ENCODE results near the gene PIP5K1A. TPM values are rescaled to one million over a fixed set of nuclear protein-coding genes. Genes with fewer than 3 reads are reported as not detected.
"Not testable (repeated sequence)": the region's sequence is repeated elsewhere in the genome, so short reads cannot be mapped to it uniquely, and the experiment has no call there.

Gene PIP5K1A
- total RNA-seq, 1 donor from 2014 or later = 28.5 TPM

GRCh38 chr1:151193304-151193703, 5.0 kb upstream of the PIP5K1A start:
- H3K27ac ChIP-seq (replicated peaks) = no peak overlapping the region
- no peak overlapping the region for H3K4me3 ChIP-seq
- peaks cover 41% of the 10 kb centered on the region for H3K4me1 ChIP-seq
- no peak for DNase-seq
- no peaks in the 10 kb centered on the region for H3K27me3 ChIP-seq (ENCODE audit: low read depth)
- H3K36me3 ChIP-seq = no peaks in the 10 kb centered on the region
- intact Hi-C loops (cut with micrococcal nuclease) = no loop called here
- no peaks in the 10 kb centered on the region for H3K9me3 ChIP-seq (replicated peaks)
- TF ChIP-seq, protein P1, sequence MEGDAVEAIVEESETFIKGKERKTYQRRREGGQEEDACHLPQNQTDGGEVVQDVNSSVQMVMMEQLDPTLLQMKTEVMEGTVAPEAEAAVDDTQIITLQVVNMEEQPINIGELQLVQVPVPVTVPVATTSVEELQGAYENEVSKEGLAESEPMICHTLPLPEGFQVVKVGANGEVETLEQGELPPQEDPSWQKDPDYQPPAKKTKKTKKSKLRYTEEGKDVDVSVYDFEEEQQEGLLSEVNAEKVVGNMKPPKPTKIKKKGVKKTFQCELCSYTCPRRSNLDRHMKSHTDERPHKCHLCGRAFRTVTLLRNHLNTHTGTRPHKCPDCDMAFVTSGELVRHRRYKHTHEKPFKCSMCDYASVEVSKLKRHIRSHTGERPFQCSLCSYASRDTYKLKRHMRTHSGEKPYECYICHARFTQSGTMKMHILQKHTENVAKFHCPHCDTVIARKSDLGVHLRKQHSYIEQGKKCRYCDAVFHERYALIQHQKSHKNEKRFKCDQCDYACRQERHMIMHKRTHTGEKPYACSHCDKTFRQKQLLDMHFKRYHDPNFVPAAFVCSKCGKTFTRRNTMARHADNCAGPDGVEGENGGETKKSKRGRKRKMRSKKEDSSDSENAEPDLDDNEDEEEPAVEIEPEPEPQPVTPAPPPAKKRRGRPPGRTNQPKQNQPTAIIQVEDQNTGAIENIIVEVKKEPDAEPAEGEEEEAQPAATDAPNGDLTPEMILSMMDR (IDR thresholded peaks at IDR 0.05; ENCODE audit: borderline replicate concordance) = no peak

DNA sequence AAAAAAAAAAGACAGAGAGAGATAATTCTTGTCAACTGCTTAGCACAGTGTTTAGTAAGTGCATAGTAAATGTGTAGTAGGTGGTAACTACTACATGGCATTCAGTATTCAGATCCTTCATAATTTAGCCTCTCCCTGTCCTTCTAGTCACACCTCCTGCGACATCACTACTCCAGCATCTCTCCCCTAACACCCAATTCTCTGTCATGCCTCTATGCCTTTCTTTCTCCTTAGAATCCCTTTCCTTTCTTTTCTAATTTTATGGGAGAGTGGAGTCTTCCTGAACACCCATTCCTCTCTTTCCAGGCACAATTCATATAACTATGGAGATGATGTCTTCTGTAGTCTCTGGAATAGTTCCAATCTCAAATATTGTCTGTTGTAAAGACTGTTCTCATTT, 4.5 kb upstream of the PIP5K1A start:
- Histone ChIP-seq H3K36me3 (no peaks in the 10 kb centered on the region), H3K27me3 (ENCODE audit: low read depth) (no peaks in the 10 kb centered on the region), H3K27ac (replicated peaks) (no peak overlapping the region), H3K4me3 (no peak overlapping the region), H3K4me1 (peaks cover 40% of the 10 kb centered on the region), H3K9me3 (replicated peaks) (no peaks in the 10 kb centered on the region)
- intact Hi-C loops (cut with micrococcal nuclease) = no loop called here
- no peak for DNase-seq
- TF ChIP-seq, protein P1 (IDR thresholded peaks at IDR 0.05; ENCODE audit: borderline replicate concordance) = no peak

GRCh38 chr1:151194894-151195594, 3.3 kb upstream of the PIP5K1A start:
- H3K27me3 ChIP-seq (ENCODE audit: low read depth); intact Hi-C loops (cut with micrococcal nuclease); H3K36me3 ChIP-seq; H3K9me3 ChIP-seq (replicated peaks): not testable (repeated sequence)
- DNase-seq = peak; percentile 27
- peak overlapping the region; percentile 61 for H3K27ac ChIP-seq (replicated peaks)
- peak overlapping the region; percentile 39 for H3K4me3 ChIP-seq
- peaks cover 41% of the 10 kb centered on the region for H3K4me1 ChIP-seq

DNA sequence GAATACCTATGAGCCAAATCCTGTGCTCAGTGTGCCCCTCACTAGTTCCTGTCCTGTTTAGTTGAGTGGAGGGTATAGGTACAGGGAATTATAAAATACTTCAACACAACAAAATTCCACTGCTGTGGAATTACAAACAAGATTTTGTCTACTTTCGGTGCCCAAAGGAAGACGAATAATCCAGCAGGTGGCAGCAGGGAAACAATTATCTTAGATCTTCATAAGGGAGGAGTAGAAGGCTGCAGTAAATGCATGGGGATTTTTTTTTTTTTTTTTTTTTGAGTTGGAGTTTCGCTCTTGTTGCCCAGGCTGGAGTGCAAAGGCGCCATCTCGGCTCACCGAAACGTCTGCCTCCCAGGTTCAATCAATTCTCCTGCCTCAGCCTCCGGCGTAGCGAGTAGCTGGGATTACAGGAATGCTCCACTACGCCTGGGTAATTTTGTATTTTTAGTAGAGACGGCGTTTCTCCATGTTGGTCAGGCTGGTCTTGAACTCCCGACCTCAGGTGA, 2.0 kb upstream of the PIP5K1A start:
- TF ChIP-seq, protein P1 (IDR thresholded peaks at IDR 0.05; ENCODE audit: borderline replicate concordance) = peak; percentile 68
- Histone ChIP-seq H3K36me3 (no peaks in the 10 kb centered on the region), H3K9me3 (replicated peaks) (no peaks in the 10 kb centered on the region), H3K27ac (replicated peaks) (peak overlapping the region; percentile 61), H3K4me1 (peaks cover 47% of the 10 kb centered on the region), H3K27me3 (ENCODE audit: low read depth) (no peaks in the 10 kb centered on the region), H3K4me3 (peak overlapping the region; percentile 39)
- intact Hi-C loops (cut with micrococcal nuclease) = no loop called here
- DNase-seq = peak; percentile 20

GRCh38 chr1:151197863-151198253, 494 bp upstream of the PIP5K1A start:
- H3K9me3 ChIP-seq (replicated peaks) = no peaks in the 10 kb centered on the region
- peak overlapping the region; percentile 91 for H3K27ac ChIP-seq (replicated peaks)
- H3K27me3 ChIP-seq (ENCODE audit: low read depth) = no peaks in the 10 kb centered on the region
- peaks cover 62% of the 10 kb centered on the region for H3K4me1 ChIP-seq
- peak overlapping the region; percentile 88 for H3K4me3 ChIP-seq
- TF ChIP-seq, protein P1 (IDR thresholded peaks at IDR 0.05; ENCODE audit: borderline replicate concordance) = no peak
- intact Hi-C loops (cut with micrococcal nuclease) = no loop called here
- H3K36me3 ChIP-seq = peaks cover 8% of the 10 kb centered on the region
- DNase-seq = no peak

GRCh38 chr1:151199873-151200581, 1.7 kb downstream of the PIP5K1A start:
- intact Hi-C loops (cut with micrococcal nuclease) = no loop called here
- peak overlapping the region; percentile 91 for H3K27ac ChIP-seq (replicated peaks)
- peaks cover 83% of the 10 kb centered on the region for H3K4me1 ChIP-seq
- no peak for DNase-seq
- peak overlapping the region; percentile 88 for H3K4me3 ChIP-seq
- H3K27me3 ChIP-seq (ENCODE audit: low read depth) = no peaks in the 10 kb centered on the region
- peaks cover 16% of the 10 kb centered on the region for H3K36me3 ChIP-seq
- H3K9me3 ChIP-seq (replicated peaks) = no peaks in the 10 kb centered on the region
- TF ChIP-seq, protein P1 (IDR thresholded peaks at IDR 0.05; ENCODE audit: borderline replicate concordance) = no peak

DNA sequence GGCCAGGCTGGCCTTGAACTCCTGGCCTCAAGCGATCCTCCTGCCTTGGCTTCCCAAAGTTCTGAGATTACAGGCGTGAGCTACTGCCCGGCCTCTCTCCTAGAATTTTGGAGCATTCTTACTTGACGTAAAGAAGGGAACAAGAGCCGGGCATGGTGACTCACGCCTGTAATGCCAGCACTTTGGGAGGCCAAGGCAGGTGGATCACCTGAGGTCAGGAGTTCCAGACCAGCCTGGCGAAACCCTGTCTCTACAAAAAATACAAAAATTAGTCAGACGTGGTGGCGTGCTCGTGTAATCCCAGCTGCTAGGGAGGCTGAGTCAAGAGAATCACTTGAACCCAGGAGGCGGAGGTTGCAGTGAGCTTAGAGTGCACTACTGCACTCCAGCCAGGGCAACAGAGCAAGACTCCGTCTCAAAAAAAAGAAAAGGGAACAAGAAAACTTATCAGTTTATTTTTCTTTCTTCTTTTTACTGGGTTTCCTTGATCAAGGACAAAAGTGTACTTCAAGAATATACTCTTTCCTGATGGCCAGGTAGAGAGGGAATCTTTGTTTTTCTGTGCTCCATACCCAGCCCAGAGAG, 7.1 kb downstream of the PIP5K1A start:
- H3K4me3 ChIP-seq; H3K9me3 ChIP-seq (replicated peaks); intact Hi-C loops (cut with micrococcal nuclease); H3K27ac ChIP-seq (replicated peaks); H3K27me3 ChIP-seq (ENCODE audit: low read depth); DNase-seq: not testable (repeated sequence)
- Histone ChIP-seq H3K36me3 (peaks cover 57% of the 10 kb centered on the region), H3K4me1 (peaks cover 64% of the 10 kb centered on the region)
